ENCODE data around the gene RNF157. TPM values are rescaled to one million over a fixed set of nuclear protein-coding genes. Genes with fewer than 3 reads are reported as not detected.

Gene RNF157
- total and polyA plus RNA-seq, 10 of the 15 experiments (the other 5 are each of a cell fraction or from before 2014, with no cell fraction given) = 1.4 to 15.9 (median 9.6) TPM

DNA sequence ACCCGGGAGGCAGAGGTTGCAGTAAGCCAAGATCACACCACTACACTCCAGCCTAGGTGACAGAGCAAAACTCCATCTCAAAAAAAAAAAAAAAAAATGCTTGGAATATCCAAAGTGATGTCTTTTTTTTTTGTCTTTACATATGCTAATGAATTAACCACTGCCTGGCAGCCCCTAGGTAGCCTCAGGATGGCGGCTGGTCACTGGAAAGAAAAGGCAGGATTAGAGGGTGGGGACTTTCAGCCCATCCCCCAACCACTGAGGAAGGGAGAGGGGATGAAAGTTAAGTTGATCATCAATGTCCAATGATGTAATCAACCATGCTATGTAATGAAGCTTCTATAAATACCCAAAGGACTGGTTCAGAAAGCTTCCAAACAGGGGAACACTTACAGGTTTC is 26.8 kb downstream of the RNF157 start:
- ChIA-PET POLR2A (no interaction called here), SMC1A (ENCODE audit: uncharacterized antibody, unreplicated experiment) (interaction anchor here (0.6 to 2.9 kb wide), 2 partner anchors 7 to 11 kb away, joined by 3 to 8 read pairs; no protein-coding TSS in a partner anchor), RAD21 (ENCODE audit: unreplicated experiment) (no interaction called here), CTCF (no interaction called here)
- WGBS (ENCODE audit: insufficient coverage, insufficient replicate concordance, low lambda C conversion rate, missing lambda C conversion rate) = 46% methylated on average over 2 of the region's 2 CpGs
- in situ Hi-C loops (cut with MboI) (no loop called here), intact Hi-C loops (cut with micrococcal nuclease; ENCODE audit: unreplicated experiment) (no loop called here)
- Histone ChIP-seq H3K27ac (ENCODE audit: control insufficient read depth, insufficient read depth) (no peak overlapping the region), H3K79me2 (ENCODE audit: control insufficient read depth, insufficient read depth, low read length) (no peaks in the 10 kb centered on the region), H3K36me3 (ENCODE audit: control insufficient read depth in 2 of 2, insufficient read depth in 2 of 2, low read length in 1 of 2) (no peaks in the 10 kb centered on the region), H4K20me1 (ENCODE audit: control insufficient read depth, insufficient read depth) (no peaks in the 10 kb centered on the region), H3K27me3 (replicated peaks in 1 of 2; ENCODE audit: control insufficient read depth in 2 of 2, insufficient read depth in 2 of 2, low read length in 1 of 2) (no peaks in the 10 kb centered on the region), H3K9ac (ENCODE audit: control insufficient read depth, insufficient read depth, low read length) (no peak overlapping the region), H3K9me3 (replicated peaks; ENCODE audit: control insufficient read depth, insufficient read depth, low read length) (no peaks in the 10 kb centered on the region), H3K4me3 (no peak overlapping the region), H2AFZ (ENCODE audit: control insufficient read depth, low read depth, low read length) (no peak overlapping the region), H3K4me2 (ENCODE audit: control insufficient read depth, insufficient read depth) (no peak overlapping the region), H3K4me1 (ENCODE audit: control insufficient read depth, insufficient read depth, low read length) (peaks cover 9% of the 10 kb centered on the region)
- ATAC-seq = no peak
- no TSS peak for BruUV-seq (replicated peaks)
- FAIRE-seq = no peak
- no peak for DNase-seq (ENCODE audit: low read depth, low spot score)
- TF ChIP-seq SUPT20H (IDR thresholded peaks at IDR 0.05; ENCODE audit: borderline replicate concordance, control insufficient read depth, low read depth, low read length) (no peak), RUNX3 (IDR thresholded peaks at IDR 0.05; ENCODE audit: low read length) (no peak), MYC (IDR thresholded peaks at IDR 0.05; ENCODE audit: insufficient read depth, insufficient read length, insufficient replicate concordance, low read length, severe bottlenecking) (no peak), RAD51 (IDR thresholded peaks at IDR 0.05) (no peak), BHLHE40 (IDR thresholded peaks at IDR 0.05; ENCODE audit: borderline replicate concordance in 1 of 2, low read depth in 2 of 2, low read length in 1 of 2) (no peak), NR2F1 (conservative IDR thresholded peaks at IDR 0.05) (no peak), IKZF1 (conservative IDR thresholded peaks at IDR 0.05) (no peak), ZBTB33 (IDR thresholded peaks at IDR 0.05) (no peak), LARP7 (IDR thresholded peaks at IDR 0.05) (no peak), ZBTB11 (CRISPR knock-in tag; IDR thresholded peaks at IDR 0.05) (no peak), ZZZ3 (IDR thresholded peaks at IDR 0.05; ENCODE audit: control insufficient read depth, insufficient read length, low read depth) (no peak), BRCA1 (IDR thresholded peaks at IDR 0.05; ENCODE audit: low read depth, low read length) (no peak), EGR1 (IDR thresholded peaks at IDR 0.05; ENCODE audit: borderline replicate concordance in 1 of 2, low read depth in 2 of 2, low read length in 2 of 2) (no peak), ZSCAN29 (IDR thresholded peaks at IDR 0.05) (no peak), CEBPZ (IDR thresholded peaks at IDR 0.05; ENCODE audit: low read depth, low read length) (no peak), NR2C2 (IDR thresholded peaks at IDR 0.05; ENCODE audit: borderline replicate concordance, control insufficient read depth, insufficient read length, low read depth) (no peak), BMI1 (IDR thresholded peaks at IDR 0.05; ENCODE audit: borderline replicate concordance) (no peak)

Measured in GM12878 (cell line).